Upper lobe of right lung (tissue), 1 donor: ENCODE results near the gene NECAB2. TPM values are rescaled to one million over a fixed set of nuclear protein-coding genes. Genes with fewer than 3 reads are reported as not detected.

Experiments used
- ATAC-seq: fragments of 200-7000 bp; cut with Tn5 transposase; one replicate; pipeline ENCODE4 v1.9.1; 2020; ENCODE audit warnings: mild to moderate bottlenecking, moderate library complexity
- DNase-seq: peaks from one replicate; pipeline ENCODE4 v3.0.0-alpha.2; 2020
- H3K27ac ChIP-seq: fragments of 200-600 bp; one replicate; pipeline ENCODE4 v1.8.0; 2022
- H3K27me3 ChIP-seq: fragments of 200-600 bp; one replicate; pipeline ENCODE4 v1.8.0; 2022; ENCODE audit warnings: mild to moderate bottlenecking
- H3K36me3 ChIP-seq: fragments of 200-600 bp; one replicate; pipeline ENCODE4 v1.8.0; 2022
- H3K4me1 ChIP-seq: fragments of 200-600 bp; one replicate; pipeline ENCODE4 v1.8.0; 2022
- H3K4me3 ChIP-seq: fragments of 200-600 bp; one replicate; pipeline ENCODE4 v1.8.0; 2022; ENCODE audit warnings: mild to moderate bottlenecking
- H3K9me3 ChIP-seq: fragments of 200-600 bp; one replicate; pipeline ENCODE4 v1.8.0; 2022
- CTCF ChIP-seq: fragments of 200-600 bp; IDR thresholded peaks from one replicate; pipeline ENCODE4 v1.8.0; 2022; ENCODE audit warnings: antibody characterized with exemption
- intact Hi-C: fragments of 100-400 bp; cut with DNase I; formaldehyde crosslinking; loops from one replicate; pipeline ENCODE4 v1.11.0; 2022
- total RNA-seq: library from RNA; stranded (reverse); fragmentation: NEBNext Ultra II Directional; extraction: Animal tissue kit (Norgen Biotek cat#: 25700); gene quantifications from one replicate; pipeline ENCODE4 v1.2.1, GENCODE V29; 2021
- donor health status: DM: no; HTN: yes; CAD: no; lungs with severe emphysema.

The NECAB2 gene
- total RNA-seq, 1 donor from 2014 or later = not detected

- Histone ChIP-seq H3K4me3 (no peak overlapping the region), H3K9me3 (no peaks in the 10 kb centered on the region), H3K36me3 (no peaks in the 10 kb centered on the region), H3K4me1 (no peaks in the 10 kb centered on the region), H3K27ac (no peak overlapping the region), H3K27me3 (peaks cover 14% of the 10 kb centered on the region)
- intact Hi-C loops = no loop called here
- ATAC-seq (no peak), DNase-seq (no peak)
- no peak for TF ChIP-seq CTCF
Measured at GRCh38 chr16:83970430-83970815, 2.4 kb downstream of the NECAB2 start.

- ATAC-seq (no peak), DNase-seq (no peak)
- H3K4me1 ChIP-seq = no peaks in the 10 kb centered on the region
- no peaks in the 10 kb centered on the region for H3K9me3 ChIP-seq
- no peaks in the 10 kb centered on the region for H3K36me3 ChIP-seq
- intact Hi-C loops = no loop called here
- peaks cover 14% of the 10 kb centered on the region for H3K27me3 ChIP-seq
- no peak overlapping the region for H3K27ac ChIP-seq
- no peak overlapping the region for H3K4me3 ChIP-seq
- TF ChIP-seq CTCF = no peak
Measured at GRCh38 chr16:83971165-83972130, 3.4 kb downstream of the NECAB2 start.

GRCh38 chr16:83972256-83973008 lies 4.4 kb downstream of the NECAB2 start:
- DNase-seq (no peak), ATAC-seq (no peak)
- TF ChIP-seq CTCF = no peak
- no peak overlapping the region for H3K27ac ChIP-seq
- H3K4me3 ChIP-seq = no peak overlapping the region
- no peaks in the 10 kb centered on the region for H3K36me3 ChIP-seq
- intact Hi-C loops = no loop called here
- H3K4me1 ChIP-seq = no peaks in the 10 kb centered on the region
- H3K27me3 ChIP-seq = peaks cover 14% of the 10 kb centered on the region
- no peaks in the 10 kb centered on the region for H3K9me3 ChIP-seq

- DNase-seq (peak; percentile 61), ATAC-seq (no peak)
- TF ChIP-seq CTCF = no peak
- no peaks in the 10 kb centered on the region for H3K36me3 ChIP-seq
- peaks cover 14% of the 10 kb centered on the region for H3K27me3 ChIP-seq
- no peak overlapping the region for H3K4me3 ChIP-seq
- intact Hi-C loops = no loop called here
- H3K4me1 ChIP-seq = no peaks in the 10 kb centered on the region
- H3K9me3 ChIP-seq = no peaks in the 10 kb centered on the region
- H3K27ac ChIP-seq = no peak overlapping the region
Measured at GRCh38 chr16:83973077-83973476, 5.0 kb downstream of the NECAB2 start.

GRCh38 chr16:83973581-83974385 lies 5.7 kb downstream of the NECAB2 start:
- no peaks in the 10 kb centered on the region for H3K4me1 ChIP-seq
- TF ChIP-seq CTCF = no peak
- intact Hi-C loops = no loop called here
- H3K27me3 ChIP-seq = peaks cover 14% of the 10 kb centered on the region
- H3K4me3 ChIP-seq = no peak overlapping the region
- H3K27ac ChIP-seq = no peak overlapping the region
- DNase-seq (no peak), ATAC-seq (no peak)
- H3K9me3 ChIP-seq = no peaks in the 10 kb centered on the region
- no peaks in the 10 kb centered on the region for H3K36me3 ChIP-seq
